ENCODE results near the gene GPR55. TPM values are rescaled to one million over a fixed set of nuclear protein-coding genes. Genes with fewer than 3 reads are reported as not detected.
A peak's percentile ranks its signal among the peaks of the same experiment; 100 is the strongest.

The GPR55 gene
- total and polyA plus RNA-seq, 2 donors (not counting 1 experiment from before 2014, with no cell fraction given), result 3.0 to 4.1 TPM

- ATAC-seq (ENCODE audit: low read depth) (peak; percentile 81), DNase-seq (peak; percentile 52)
- CTCF ChIA-PET, result interaction anchor here (0.9 to 5.2 kb wide), 8 partner anchors 10 to 151 kb away, joined by 3 to 61 read pairs (median 6); no protein-coding TSS in a partner anchor
- Histone ChIP-seq H4K20me1 (ENCODE audit: control insufficient read depth, insufficient read depth, low read length, poor library complexity, severe bottlenecking) (no peaks in the 10 kb centered on the region), H3K79me2 (ENCODE audit: control insufficient read depth, insufficient read depth, low read length) (no peaks in the 10 kb centered on the region), H3K27me3 (replicated peaks in 1 of 4; ENCODE audit: control extremely low read depth in 1 of 4, control insufficient read depth in 3 of 4, insufficient read depth in 4 of 4, low read length in 3 of 4) (no peaks in the 10 kb centered on the region), H3K9ac (ENCODE audit: low read length) (no peak overlapping the region), H3K4me1 (ENCODE audit: control insufficient read depth in 2 of 2, insufficient read depth in 2 of 2, low read length in 2 of 2) (peaks cover 13 to 21% of the 10 kb centered on the region in 2 donors), H3K9me3 (ENCODE audit: control extremely low read depth in 1 of 3, control insufficient read depth in 2 of 3, insufficient read depth in 1 of 3, low read length in 2 of 3) (no peaks in the 10 kb centered on the region), H3K4me3 (ENCODE audit: control extremely low read depth in 1 of 5, extremely low read depth in 1 of 5, insufficient read depth in 1 of 5, low read depth in 2 of 5, low read length in 4 of 5) (no peak overlapping the region), H3K4me2 (replicated peaks; ENCODE audit: low read depth, low read length, poor library complexity, severe bottlenecking) (peak overlapping the region; percentile 47), H3K36me3 (replicated peaks in 1 of 2; ENCODE audit: control extremely low read depth in 1 of 2, control insufficient read depth in 1 of 2, extremely low read depth in 1 of 2, insufficient read depth in 2 of 2, low read length in 1 of 2) (no peaks in the 10 kb centered on the region), H3K27ac (ENCODE audit: low read length in 2 of 2) (no peak overlapping the region), H2AFZ (ENCODE audit: insufficient read depth, low read depth, low read length, poor library complexity, severe bottlenecking) (peak overlapping the region; percentile 20)
- POLR2A ChIA-PET, result interaction anchor here (0.7 kb wide), 1 partner anchor 85 kb away, joined by 3 read pairs; no protein-coding TSS in a partner anchor
- Mint-ChIP-seq H3K4me1 (peaks cover 14% of the 10 kb centered on the region), H3K27ac (peak overlapping the region; percentile 41), H3K4me3 (peak overlapping the region; percentile 32), H3K27me3 (no peaks in the 10 kb centered on the region), H3K9me3 (ENCODE audit: insufficient read depth) (no peaks in the 10 kb centered on the region)
- 29% methylated on average over 6 of the region's 8 CpGs for WGBS (ENCODE audit: insufficient coverage)
- intact Hi-C loops (cut with micrococcal nuclease), result loop anchor here (1.0 kb wide), 1 partner anchor 85 kb away; no protein-coding TSS in a partner anchor
- TF ChIP-seq EZH2 (IDR thresholded peaks at IDR 0.05; ENCODE audit: borderline replicate concordance, insufficient read depth, low read depth, low read length, poor library complexity, severe bottlenecking) (no peak), CTCF (IDR thresholded peaks at IDR 0.05) (peak; percentile 54)
Measured at GRCh38 chr2:230902180-230902899, 22.7 kb downstream of the GPR55 start.

DNA sequence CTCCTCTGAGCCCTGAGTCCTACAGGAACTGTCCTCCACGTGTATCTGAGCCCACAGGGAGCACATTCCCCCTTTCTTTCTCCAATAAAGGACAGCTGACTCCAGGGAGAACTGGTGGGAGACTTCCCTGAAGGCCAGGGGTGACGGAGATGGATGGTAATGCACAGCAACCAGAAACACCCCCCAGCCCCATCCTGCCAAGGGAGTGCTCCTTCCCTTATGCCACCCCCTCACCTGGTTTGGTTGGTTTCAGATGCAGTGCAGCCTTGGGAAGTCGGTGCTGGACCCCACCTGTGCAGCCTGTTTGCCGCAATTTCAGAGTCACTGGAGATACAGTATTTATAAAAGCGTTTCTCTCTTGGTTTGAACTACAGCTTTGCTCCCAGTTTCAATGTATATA is 24.0 kb downstream of the GPR55 start:
- Histone ChIP-seq H2AFZ (ENCODE audit: insufficient read depth, low read depth, low read length, poor library complexity, severe bottlenecking) (no peak overlapping the region), H3K27me3 (replicated peaks in 1 of 4; ENCODE audit: control extremely low read depth in 1 of 4, control insufficient read depth in 3 of 4, insufficient read depth in 4 of 4, low read length in 3 of 4) (no peaks in the 10 kb centered on the region), H3K4me2 (replicated peaks; ENCODE audit: low read depth, low read length, poor library complexity, severe bottlenecking) (no peak overlapping the region), H3K36me3 (replicated peaks in 1 of 2; ENCODE audit: control extremely low read depth in 1 of 2, control insufficient read depth in 1 of 2, extremely low read depth in 1 of 2, insufficient read depth in 2 of 2, low read length in 1 of 2) (no peaks in the 10 kb centered on the region), H4K20me1 (ENCODE audit: control insufficient read depth, insufficient read depth, low read length, poor library complexity, severe bottlenecking) (no peaks in the 10 kb centered on the region), H3K9me3 (ENCODE audit: control extremely low read depth in 1 of 3, control insufficient read depth in 2 of 3, insufficient read depth in 1 of 3, low read length in 2 of 3) (no peaks in the 10 kb centered on the region), H3K27ac (ENCODE audit: low read length in 2 of 2) (no peak overlapping the region), H3K79me2 (ENCODE audit: control insufficient read depth, insufficient read depth, low read length) (no peaks in the 10 kb centered on the region), H3K9ac (ENCODE audit: low read length) (no peak overlapping the region), H3K4me1 (ENCODE audit: control insufficient read depth in 2 of 2, insufficient read depth in 2 of 2, low read length in 2 of 2) (peaks cover 15 to 25% of the 10 kb centered on the region in 2 donors), H3K4me3 (ENCODE audit: control extremely low read depth in 1 of 5, extremely low read depth in 1 of 5, insufficient read depth in 1 of 5, low read depth in 2 of 5, low read length in 4 of 5) (no peak overlapping the region)
- no peak for DNase-seq
- Mint-ChIP-seq H3K27me3 (no peaks in the 10 kb centered on the region), H3K9me3 (ENCODE audit: insufficient read depth) (no peaks in the 10 kb centered on the region), H3K4me1 (peaks cover 19% of the 10 kb centered on the region), H3K27ac (no peak overlapping the region), H3K4me3 (no peak overlapping the region)
- 79% methylated on average over 5 of the region's 5 CpGs for WGBS (ENCODE audit: insufficient coverage)
- no peak for ATAC-seq (ENCODE audit: low read depth)
- ChIA-PET POLR2A (no interaction called here), CTCF (interaction anchor here (0.6 to 5.2 kb wide), 7 partner anchors 9 to 105 kb away, joined by 3 to 61 read pairs (median 3); no protein-coding TSS in a partner anchor)
- TF ChIP-seq EZH2 (IDR thresholded peaks at IDR 0.05; ENCODE audit: borderline replicate concordance, insufficient read depth, low read depth, low read length, poor library complexity, severe bottlenecking) (no peak), CTCF (IDR thresholded peaks at IDR 0.05) (no peak)
- intact Hi-C loops (cut with micrococcal nuclease), result no loop called here

All from B cell (primary cell).